HG02943 (cell line): ENCODE results near the gene TPRG1L.

Experiments used
- ATAC-seq: cut with Tn5 transposase; IDR thresholded peaks from one replicate; pipeline ENCODE4 v1.9.1; 2021; ENCODE audit warnings: mild to moderate bottlenecking, low read depth, moderate library complexity; ENCODE audit not compliant: unreplicated experiment

Gene TPRG1L

GRCh38 chr1:3626025-3626424, 1.2 kb downstream of the TPRG1L start:
- ATAC-seq: no peak

- no peak for ATAC-seq
These were observed 2.9 kb downstream of the TPRG1L start for GRCh38 chr1:3627515-3628253.

GRCh38 chr1:3628445-3628844, 3.6 kb downstream of the TPRG1L start:
- no peak for ATAC-seq

- no peak for ATAC-seq
These were observed 4.8 kb downstream of the TPRG1L start for GRCh38 chr1:3629561-3630160.

- ATAC-seq: no peak
These were observed 5.4 kb downstream of the TPRG1L start for GRCh38 chr1:3630161-3630611.

- no peak for ATAC-seq
These were observed 6.1 kb downstream of the TPRG1L start for GRCh38 chr1:3630914-3631313.

- no peak for ATAC-seq
These were observed 6.8 kb downstream of the TPRG1L start for GRCh38 chr1:3631320-3632260.

- ATAC-seq: no peak
These were observed 7.5 kb downstream of the TPRG1L start for GRCh38 chr1:3632298-3632697.

GRCh38 chr1:3632716-3633343, 8.0 kb downstream of the TPRG1L start:
- ATAC-seq: no peak

GRCh38 chr1:3633344-3634058, 8.7 kb downstream of the TPRG1L start:
- ATAC-seq: no peak

GRCh38 chr1:3634059-3634800, 9.4 kb downstream of the TPRG1L start:
- no peak for ATAC-seq

GRCh38 chr1:3636080-3636479, 11.3 kb downstream of the TPRG1L start:
- no peak for ATAC-seq

GRCh38 chr1:3636531-3636930, 11.7 kb downstream of the TPRG1L start:
- no peak for ATAC-seq

- ATAC-seq: no peak
These were observed 13.2 kb downstream of the TPRG1L start for GRCh38 chr1:3638027-3638426.

- ATAC-seq: no peak
These were observed 13.9 kb downstream of the TPRG1L start for GRCh38 chr1:3638676-3639075.

- ATAC-seq: no peak
These were observed 14.6 kb downstream of the TPRG1L start for GRCh38 chr1:3639397-3639911.

- no peak for ATAC-seq
These were observed 15.5 kb downstream of the TPRG1L start for GRCh38 chr1:3640121-3640837.

- no peak for ATAC-seq
These were observed 16.4 kb downstream of the TPRG1L start for GRCh38 chr1:3641046-3641760.
